GM19438 (cell line): ENCODE measurements around the gene TRAF3IP3.
A peak's percentile ranks its signal among the peaks of the same experiment; 100 is the strongest.

ENCODE experiments used
- ATAC-seq: cut with Tn5 transposase; IDR thresholded peaks from one replicate; pipeline ENCODE4 v1.9.1; 2021; ENCODE audit warnings: low read depth; ENCODE audit not compliant: unreplicated experiment

TRAF3IP3 gene

GRCh38 chr1:209822706-209823105 is 66.9 kb downstream of the TRAF3IP3 start:
- no peak for ATAC-seq

- no peak for ATAC-seq
Observed at GRCh38 chr1:209823143-209824041, 67.5 kb downstream of the TRAF3IP3 start.

- ATAC-seq, result no peak
Observed at GRCh38 chr1:209825591-209826434, 70.0 kb downstream of the TRAF3IP3 start.

- peak; percentile 89 for ATAC-seq
Observed at GRCh38 chr1:209827384-209828262, 71.8 kb downstream of the TRAF3IP3 start, which contains the start of gene UTP25. Gene UTP25, plus strand, starts transcription at chr1:209827972. Its CDS starts 92 bp downstream, at chr1:209828064.

GRCh38 chr1:209829716-209830115 is 73.9 kb downstream of the TRAF3IP3 start:
- no peak for ATAC-seq

- no peak for ATAC-seq
Observed at GRCh38 chr1:209830722-209831121, 74.9 kb downstream of the TRAF3IP3 start.

GRCh38 chr1:209831615-209832014 is 75.8 kb downstream of the TRAF3IP3 start:
- ATAC-seq, result no peak
